Adrenal gland (tissue), 12 donors: Measurements from ENCODE around the gene CASP2. TPM values are rescaled to one million over a fixed set of nuclear protein-coding genes. Genes with fewer than 3 reads are reported as not detected.

ENCODE experiments used
- DNase-seq, 7 donors: peaks; one replicate each; pipeline ENCODE4 v3.0.0-alpha.2; 2019 to 2020
- H3K27ac ChIP-seq, 5 donors: fragments of 200-600 bp; sonication (generic) in 4 of 5; 1 replicate in 3 of 5; 2 replicates in 2 of 5; pipeline versions ENCODE4 v1.5.1 to v1.8.0; 2016 to 2020; ENCODE audit warnings: mild to moderate bottlenecking in 1 of 5
- H3K27me3 ChIP-seq: fragments of 200-600 bp; 2 replicates; pipeline ENCODE4 v1.8.0; 2021
- H3K36me3 ChIP-seq, 2 donors: fragments of 200-600 bp; replicated peaks in 1 of 2; 1 replicate in 1 of 2; 2 replicates in 1 of 2; pipeline versions ENCODE4 v1.5.1 to v1.8.0; 2018 to 2022
- H3K4me1 ChIP-seq, 2 donors: fragments of 200-600 bp; replicated peaks in 1 of 2; 1 replicate in 1 of 2; 2 replicates in 1 of 2; pipeline versions ENCODE4 v1.5.1 to v1.8.0; 2018 to 2021
- H3K4me3 ChIP-seq, 4 donors: fragments of 200-600 bp; sonication (generic) in 3 of 4; one replicate each; pipeline ENCODE4 v1.5.1; 2016 to 2018
- H3K9me3 ChIP-seq, 3 donors: fragments of 200-600 bp; sonication (generic) in 1 of 3; replicated peaks in 1 of 3; 1 replicate in 2 of 3; 2 replicates in 1 of 3; pipeline versions ENCODE4 v1.5.1 to v1.8.0; 2016 to 2021
- POLR2A ChIP-seq, 2 donors: fragments of 450-650 bp; IDR thresholded peaks; one replicate each; pipeline ENCODE4 v1.6.1; 2017; ENCODE audit warnings: antibody characterized with exemption in 2 of 2, mild to moderate bottlenecking in 2 of 2, moderate library complexity in 1 of 2
- WGBS, 4 donors: extraction: QIAGEN DNeasy Blood & Tissue Kit in 2 of 4; methylation state at CpG; one replicate each; pipeline versions ENCODE4 v1.1.5 to v1.1.7; 2013 to 2017; 5-methylcytosine and 5-hydroxymethylcytosine counted together
- intact Hi-C, 2 donors: fragments of 100-400 bp; cut with DNase I; formaldehyde crosslinking; loops; one replicate each; pipeline versions ENCODE4 v1.14.1 to v1.15.0; 2022 to 2023
- polyA plus RNA-seq, 3 donors: library from polyadenylated mRNA; stranded (reverse); fragments of 200-250 nt in 2 of 3; fragments of 350-450 nt in 1 of 3; fragmentation: Illumina TruSeq in 1 of 3; extraction: RNeasy Lipid Tissue Mini Kit (QIAGEN cat#74804) in 1 of 3; gene quantifications; one replicate each; pipeline ENCODE4 v1.2.3, GENCODE V29; 2013 to 2014
- total RNA-seq, 9 donors: library from RNA; depleted of rRNA in 4 of 9; stranded (reverse); fragments of >200 nt in 4 of 9; fragments of 120-200 nt in 1 of 9; fragmentation: NEBNext Ultra II Directional in 1 of 9; extraction: Animal tissue kit (Norgen Biotek cat#: 25700) in 1 of 9; gene quantifications; one replicate each; pipeline versions ENCODE4 v1.1.0 to v1.2.4, GENCODE V29; 2013 to 2023
- TF ChIP-seq, protein P1 (sequence below), 6 experiments: fragments of 450-650 bp in 4 of 6; fragments of 200-600 bp in 2 of 6; sonication (generic) in 1 of 6; IDR thresholded peaks; 1 replicate in 5 of 6; 2 replicates in 1 of 6; pipeline versions ENCODE4 v1.5.1 to v1.8.0; 2016 to 2021; ENCODE audit warnings: antibody characterized with exemption in 6 of 6, mild to moderate bottlenecking in 2 of 6, moderate library complexity in 1 of 6
- donor health status: healthy with polysubstance abuse.
- donor health status: Bipolar disorder and iron deficiency.
- donor health status: DM: yes; HTN: yes; CAD: no.
- donor health status: DM: no; HTN: no; CAD: no.
- donor health status: DM: no; HTN: no; CAD: no.
- donor health status: DM: yes; HTN: yes; CAD: no.

The CASP2 gene
- total and polyA plus RNA-seq, 12 donors = 4.6 to 25.4 (median 13.1) TPM

GRCh38 chr7:143242306-143242705, 45.8 kb upstream of the CASP2 start:
- WGBS, 4 donors = 80 to 83% (median 82%) methylated on average over 11 of the region's 11 CpGs
- TF ChIP-seq, protein P1, sequence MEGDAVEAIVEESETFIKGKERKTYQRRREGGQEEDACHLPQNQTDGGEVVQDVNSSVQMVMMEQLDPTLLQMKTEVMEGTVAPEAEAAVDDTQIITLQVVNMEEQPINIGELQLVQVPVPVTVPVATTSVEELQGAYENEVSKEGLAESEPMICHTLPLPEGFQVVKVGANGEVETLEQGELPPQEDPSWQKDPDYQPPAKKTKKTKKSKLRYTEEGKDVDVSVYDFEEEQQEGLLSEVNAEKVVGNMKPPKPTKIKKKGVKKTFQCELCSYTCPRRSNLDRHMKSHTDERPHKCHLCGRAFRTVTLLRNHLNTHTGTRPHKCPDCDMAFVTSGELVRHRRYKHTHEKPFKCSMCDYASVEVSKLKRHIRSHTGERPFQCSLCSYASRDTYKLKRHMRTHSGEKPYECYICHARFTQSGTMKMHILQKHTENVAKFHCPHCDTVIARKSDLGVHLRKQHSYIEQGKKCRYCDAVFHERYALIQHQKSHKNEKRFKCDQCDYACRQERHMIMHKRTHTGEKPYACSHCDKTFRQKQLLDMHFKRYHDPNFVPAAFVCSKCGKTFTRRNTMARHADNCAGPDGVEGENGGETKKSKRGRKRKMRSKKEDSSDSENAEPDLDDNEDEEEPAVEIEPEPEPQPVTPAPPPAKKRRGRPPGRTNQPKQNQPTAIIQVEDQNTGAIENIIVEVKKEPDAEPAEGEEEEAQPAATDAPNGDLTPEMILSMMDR (IDR thresholded peaks at IDR 0.05) = no peak
- TF ChIP-seq POLR2A (IDR thresholded peaks at IDR 0.05) = no peak
- intact Hi-C loops = loop anchor here (5.0 to 10.0 kb wide), 2 partner anchors 65 to 172 kb away; no protein-coding TSS in a partner anchor
- no peak for DNase-seq
- Histone ChIP-seq H3K4me1 (peaks cover 0 to 4% of the 10 kb centered on the region in 2 donors), H3K27me3 (no peaks in the 10 kb centered on the region), H3K4me3 (no peak overlapping the region), H3K36me3 (no peaks in the 10 kb centered on the region), H3K9me3 (no peaks in the 10 kb centered on the region), H3K27ac (no peak overlapping the region)

DNA sequence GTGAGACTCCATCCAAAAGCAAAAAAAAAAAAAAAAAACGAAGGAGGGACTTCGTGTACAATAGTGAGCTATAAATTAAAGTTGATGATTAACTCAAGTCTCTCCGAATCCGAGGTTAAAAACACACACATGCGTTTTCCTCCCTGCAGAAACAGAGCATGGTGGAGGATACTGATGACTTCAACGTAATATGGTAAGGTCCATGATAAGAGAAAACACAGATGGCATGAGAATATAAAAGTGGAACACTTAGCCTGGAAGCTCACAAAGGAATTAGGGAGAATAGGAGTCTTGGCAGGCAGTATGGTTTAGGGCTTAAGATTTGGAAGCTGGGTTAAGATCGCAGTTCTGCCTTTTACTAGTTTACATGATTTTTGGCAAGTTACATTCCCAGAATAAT, 45.0 kb upstream of the CASP2 start:
- TF ChIP-seq POLR2A (IDR thresholded peaks at IDR 0.05) = no peak
- TF ChIP-seq, protein P1 (IDR thresholded peaks at IDR 0.05) = no peak
- no peak for DNase-seq
- Histone ChIP-seq H3K27me3 (no peaks in the 10 kb centered on the region), H3K27ac (no peak overlapping the region), H3K4me3 (no peak overlapping the region), H3K4me1 (peaks cover 0 to 4% of the 10 kb centered on the region in 2 donors), H3K36me3 (no peaks in the 10 kb centered on the region), H3K9me3 (no peaks in the 10 kb centered on the region)
- intact Hi-C loops = loop anchor here (5.0 to 10.0 kb wide), 2 partner anchors 64 to 172 kb away; no protein-coding TSS in a partner anchor
- 64 to 69% (median 68%) methylated on average over 7 of the region's 7 CpGs for WGBS, 4 donors

DNA sequence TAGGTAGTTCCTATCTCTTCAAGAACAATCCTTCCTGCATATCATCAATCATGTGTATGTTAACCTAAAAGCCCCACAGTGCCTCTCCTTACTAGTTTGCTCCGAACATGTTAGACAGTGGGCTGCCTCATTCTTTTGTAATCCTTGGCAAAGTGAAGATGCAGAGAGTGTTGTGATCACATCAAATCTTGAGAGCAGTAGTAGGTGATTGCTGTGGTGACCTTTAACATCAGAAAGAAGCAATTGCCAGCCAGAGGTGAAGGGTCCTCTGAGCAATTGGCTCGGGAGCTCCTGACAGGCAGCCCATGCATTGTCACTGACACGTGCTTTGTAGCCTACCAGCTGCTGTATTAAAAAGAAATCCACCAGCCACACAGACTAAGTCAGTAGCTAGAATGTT, 44.5 kb upstream of the CASP2 start:
- Histone ChIP-seq H3K4me1 (peaks cover 0 to 4% of the 10 kb centered on the region in 2 donors), H3K27me3 (no peaks in the 10 kb centered on the region), H3K36me3 (no peaks in the 10 kb centered on the region), H3K4me3 (no peak overlapping the region), H3K27ac (no peak overlapping the region), H3K9me3 (no peaks in the 10 kb centered on the region)
- WGBS, 4 donors = 69 to 79% (median 72%) methylated on average over 2 to 3 of the region's 3 CpGs
- no peak for DNase-seq
- intact Hi-C loops = loop anchor here (5.0 to 10.0 kb wide), 2 partner anchors 64 to 171 kb away; no protein-coding TSS in a partner anchor
- TF ChIP-seq, protein P1 (IDR thresholded peaks at IDR 0.05) = no peak
- no peak for TF ChIP-seq POLR2A (IDR thresholded peaks at IDR 0.05)

- no peaks in the 10 kb centered on the region for H3K9me3 ChIP-seq
- DNase-seq = no peak
- H3K36me3 ChIP-seq = no peaks in the 10 kb centered on the region
- H3K4me1 ChIP-seq = peaks cover 0 to 4% of the 10 kb centered on the region in 2 donors
- H3K27me3 ChIP-seq = no peaks in the 10 kb centered on the region
- H3K4me3 ChIP-seq = no peak overlapping the region
- intact Hi-C loops = loop anchor here (5.0 to 10.0 kb wide), 2 partner anchors 63 to 170 kb away; no protein-coding TSS in a partner anchor
- WGBS, 4 donors = 44 to 69% (median 50%) methylated on average over 1 of the region's 1 CpG
- H3K27ac ChIP-seq = no peak overlapping the region
- no peak for TF ChIP-seq POLR2A (IDR thresholded peaks at IDR 0.05)
- TF ChIP-seq, protein P1 (IDR thresholded peaks at IDR 0.05) = no peak
Measured at GRCh38 chr7:143244321-143244720, 43.8 kb upstream of the CASP2 start.
